ENCODE data around the gene FGFR2.

FGFR2 gene

GRCh38 chr10:121526801-121527221, 71.4 kb downstream of the FGFR2 start:
- TF ChIP-seq NFIC (IDR thresholded peaks at IDR 0.05), result peak; percentile 91
- no peak for TF ChIP-seq REST (IDR thresholded peaks at IDR 0.05; ENCODE audit: low read depth)
- peak; percentile 97 for TF ChIP-seq TCF12 (IDR thresholded peaks at IDR 0.05; ENCODE audit: low read depth)
- no peak for TF ChIP-seq CREB1 (IDR thresholded peaks at IDR 0.05; ENCODE audit: low read depth)
- no peak for TF ChIP-seq EGR1 (IDR thresholded peaks at IDR 0.05)
- TF ChIP-seq RAD21 (IDR thresholded peaks at IDR 0.05; ENCODE audit: low read depth), result peak; percentile 26; the same call in 1 of the 2 replicates
- TF ChIP-seq EP300 (IDR thresholded peaks at IDR 0.05; ENCODE audit: borderline replicate concordance), result peak; percentile 94
- TF ChIP-seq CEBPB (IDR thresholded peaks at IDR 0.05), result 0 out of 2 replicates have a peak, but pooled peaks have one; percentile 37
- TF ChIP-seq USF1 (IDR thresholded peaks at IDR 0.05), result peak; percentile 24; the same call in 1 of the 2 replicates
- TF ChIP-seq TEAD4 (IDR thresholded peaks at IDR 0.05), result peak; percentile 87
- TF ChIP-seq ZBTB7A (IDR thresholded peaks at IDR 0.05; ENCODE audit: low read depth), result 0 out of 2 replicates have a peak, but pooled peaks have one; percentile 27
- TF ChIP-seq MAX (IDR thresholded peaks at IDR 0.05), result peak; percentile 72
- TF ChIP-seq YY1 (IDR thresholded peaks at IDR 0.05; ENCODE audit: low read depth), result peak; percentile 75; the same call in 1 of the 2 replicates
- TF ChIP-seq FOXM1 (IDR thresholded peaks at IDR 0.05; ENCODE audit: borderline replicate concordance, low read depth), result peak; percentile 82
- no peak for TF ChIP-seq TAF1 (IDR thresholded peaks at IDR 0.05; ENCODE audit: low read depth)

- TF ChIP-seq FOXM1 (IDR thresholded peaks at IDR 0.05; ENCODE audit: borderline replicate concordance, low read depth) (no peak), EGR1 (IDR thresholded peaks at IDR 0.05) (no peak), NFIC (IDR thresholded peaks at IDR 0.05) (no peak), USF1 (IDR thresholded peaks at IDR 0.05) (no peak), RAD21 (IDR thresholded peaks at IDR 0.05; ENCODE audit: low read depth) (no peak), TEAD4 (IDR thresholded peaks at IDR 0.05) (no peak), CREB1 (IDR thresholded peaks at IDR 0.05; ENCODE audit: low read depth) (no peak), YY1 (IDR thresholded peaks at IDR 0.05; ENCODE audit: low read depth) (no peak), TCF12 (IDR thresholded peaks at IDR 0.05; ENCODE audit: low read depth) (no peak), MAX (IDR thresholded peaks at IDR 0.05) (no peak), ZBTB7A (IDR thresholded peaks at IDR 0.05; ENCODE audit: low read depth) (no peak), CEBPB (IDR thresholded peaks at IDR 0.05) (no peak), EP300 (IDR thresholded peaks at IDR 0.05; ENCODE audit: borderline replicate concordance) (no peak), TAF1 (IDR thresholded peaks at IDR 0.05; ENCODE audit: low read depth) (no peak), REST (IDR thresholded peaks at IDR 0.05; ENCODE audit: low read depth) (no peak)
Observed at GRCh38 chr10:121526135-121526790, 72.0 kb downstream of the FGFR2 start.

- TF ChIP-seq EGR1 (IDR thresholded peaks at IDR 0.05), result no peak
- TF ChIP-seq REST (IDR thresholded peaks at IDR 0.05; ENCODE audit: low read depth), result peak; percentile 25; the same call in 1 of the 2 replicates
- TF ChIP-seq ZBTB7A (IDR thresholded peaks at IDR 0.05; ENCODE audit: low read depth), result no peak
- peak; percentile 97 for TF ChIP-seq EP300 (IDR thresholded peaks at IDR 0.05; ENCODE audit: borderline replicate concordance)
- peak; percentile 92 for TF ChIP-seq NFIC (IDR thresholded peaks at IDR 0.05)
- TF ChIP-seq TEAD4 (IDR thresholded peaks at IDR 0.05), result peak; percentile 97
- peak; percentile 95 for TF ChIP-seq FOXM1 (IDR thresholded peaks at IDR 0.05; ENCODE audit: borderline replicate concordance, low read depth)
- peak; percentile 25; the same call in 1 of the 2 replicates for TF ChIP-seq TAF1 (IDR thresholded peaks at IDR 0.05; ENCODE audit: low read depth)
- peak; percentile 58 for TF ChIP-seq MAX (IDR thresholded peaks at IDR 0.05)
- TF ChIP-seq YY1 (IDR thresholded peaks at IDR 0.05; ENCODE audit: low read depth), result peak; percentile 32
- TF ChIP-seq CEBPB (IDR thresholded peaks at IDR 0.05), result peak; percentile 56
- peak; percentile 36 for TF ChIP-seq RAD21 (IDR thresholded peaks at IDR 0.05; ENCODE audit: low read depth)
- TF ChIP-seq CREB1 (IDR thresholded peaks at IDR 0.05; ENCODE audit: low read depth), result peak; percentile 26; the same call in 1 of the 2 replicates
- TF ChIP-seq USF1 (IDR thresholded peaks at IDR 0.05), result 0 out of 2 replicates have a peak, but pooled peaks have one; percentile 31
- peak; percentile 97 for TF ChIP-seq TCF12 (IDR thresholded peaks at IDR 0.05; ENCODE audit: low read depth)
Observed at GRCh38 chr10:121525251-121526134, 72.8 kb downstream of the FGFR2 start.

Data from Ishikawa (cell line).